Measurements from ENCODE around the gene CYSTM1.

DNA sequence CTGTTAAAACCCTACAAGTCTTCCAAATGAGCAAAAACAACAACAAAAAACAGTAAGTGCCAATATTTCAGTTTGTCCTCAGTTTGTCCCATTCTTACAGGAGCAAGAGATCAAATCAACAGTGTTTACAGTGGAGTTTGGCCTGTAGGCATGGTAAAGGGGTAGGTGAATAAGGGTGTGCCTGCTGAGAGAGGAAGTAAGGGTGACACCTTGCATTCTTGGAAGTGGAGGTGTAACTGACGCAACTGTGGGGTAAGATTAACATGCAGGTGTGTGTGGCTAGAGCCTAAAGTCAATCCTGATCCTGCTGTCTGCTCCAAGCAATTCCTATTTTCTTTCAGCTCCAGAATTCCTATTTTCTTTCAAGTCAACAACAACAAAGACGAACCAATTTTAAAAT is 84.5 kb downstream of the CYSTM1 start:
- TF ChIP-seq, protein P1, sequence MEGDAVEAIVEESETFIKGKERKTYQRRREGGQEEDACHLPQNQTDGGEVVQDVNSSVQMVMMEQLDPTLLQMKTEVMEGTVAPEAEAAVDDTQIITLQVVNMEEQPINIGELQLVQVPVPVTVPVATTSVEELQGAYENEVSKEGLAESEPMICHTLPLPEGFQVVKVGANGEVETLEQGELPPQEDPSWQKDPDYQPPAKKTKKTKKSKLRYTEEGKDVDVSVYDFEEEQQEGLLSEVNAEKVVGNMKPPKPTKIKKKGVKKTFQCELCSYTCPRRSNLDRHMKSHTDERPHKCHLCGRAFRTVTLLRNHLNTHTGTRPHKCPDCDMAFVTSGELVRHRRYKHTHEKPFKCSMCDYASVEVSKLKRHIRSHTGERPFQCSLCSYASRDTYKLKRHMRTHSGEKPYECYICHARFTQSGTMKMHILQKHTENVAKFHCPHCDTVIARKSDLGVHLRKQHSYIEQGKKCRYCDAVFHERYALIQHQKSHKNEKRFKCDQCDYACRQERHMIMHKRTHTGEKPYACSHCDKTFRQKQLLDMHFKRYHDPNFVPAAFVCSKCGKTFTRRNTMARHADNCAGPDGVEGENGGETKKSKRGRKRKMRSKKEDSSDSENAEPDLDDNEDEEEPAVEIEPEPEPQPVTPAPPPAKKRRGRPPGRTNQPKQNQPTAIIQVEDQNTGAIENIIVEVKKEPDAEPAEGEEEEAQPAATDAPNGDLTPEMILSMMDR (conservative IDR thresholded peaks at IDR 0.05) = no peak
- TF ChIP-seq EZH2 (IDR thresholded peaks at IDR 0.05; ENCODE audit: low read depth) = no peak
